NCI-H1694 treated with DMSO at 0.1 percent for 48 hours (cell line): Measurements from ENCODE around the gene RHD.
"Not testable (repeated sequence)": the region's sequence is repeated elsewhere in the genome, so short reads cannot be mapped to it uniquely, and the experiment has no call there.

ENCODE experiments used
- DNase-seq: peaks from one replicate; lab custom pipeline; 2025; lab: John Stamatoyannopoulos, UW

RHD gene

DNA sequence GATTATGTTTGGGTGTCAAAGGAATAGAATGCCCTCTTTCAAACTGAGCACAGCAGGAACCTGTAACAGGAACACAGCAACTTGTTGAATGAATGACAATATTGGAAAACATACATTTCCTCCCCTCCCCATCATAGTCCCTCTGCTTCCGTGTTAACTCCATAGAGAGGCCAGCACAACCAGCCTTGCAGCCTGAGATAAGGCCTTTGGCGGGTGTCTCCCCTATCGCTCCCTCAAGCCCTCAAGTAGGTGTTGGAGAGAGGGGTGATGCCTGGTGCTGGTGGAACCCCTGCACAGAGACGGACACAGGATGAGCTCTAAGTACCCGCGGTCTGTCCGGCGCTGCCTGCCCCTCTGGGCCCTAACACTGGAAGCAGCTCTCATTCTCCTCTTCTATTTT is at the start of gene RHD:
RHD (plus strand) TSS at position 272 of the 400 bp plus-strand sequence; CDS start at position 311, 39 bp downstream.
- not testable (repeated sequence) for DNase-seq

DNA sequence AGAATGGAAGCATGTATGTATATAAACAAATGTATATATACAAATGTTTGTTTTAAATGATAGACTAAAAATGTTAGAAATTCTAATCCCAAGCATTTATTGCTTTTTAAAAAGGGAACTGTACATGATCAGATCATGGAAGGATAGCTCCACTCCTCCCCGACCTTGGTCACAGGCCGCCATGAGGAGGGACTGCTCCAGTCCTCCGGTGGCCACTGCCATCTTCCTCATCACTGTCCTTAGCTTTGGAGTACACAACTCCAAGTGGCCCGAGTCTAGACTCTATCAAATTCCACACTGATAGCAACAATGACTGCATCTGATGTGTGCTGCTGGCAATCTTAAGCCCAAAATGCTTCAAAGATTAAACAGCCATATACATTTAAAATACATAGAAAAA is 49.7 kb upstream of the RHD start:
- DNase-seq: no peak

DNA sequence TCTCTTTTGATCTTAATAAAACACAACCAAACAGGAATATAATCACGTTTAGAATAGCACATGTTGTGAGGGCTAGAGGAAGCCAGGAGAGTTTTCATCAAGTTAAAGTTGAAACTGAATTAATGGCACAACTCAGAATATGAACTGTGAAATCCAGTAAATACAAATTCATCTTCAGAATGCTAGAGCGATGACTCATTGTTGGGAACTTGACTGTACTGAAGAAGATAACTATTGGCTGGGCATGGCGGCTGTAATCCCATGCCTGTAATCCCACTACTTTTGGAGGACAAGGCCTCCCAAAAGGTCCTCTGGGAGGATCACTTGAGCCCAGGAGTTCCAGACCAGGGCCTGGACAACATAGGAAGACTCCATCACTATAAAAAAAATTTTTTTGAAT is 48.8 kb upstream of the RHD start:
- DNase-seq: no peak

DNA sequence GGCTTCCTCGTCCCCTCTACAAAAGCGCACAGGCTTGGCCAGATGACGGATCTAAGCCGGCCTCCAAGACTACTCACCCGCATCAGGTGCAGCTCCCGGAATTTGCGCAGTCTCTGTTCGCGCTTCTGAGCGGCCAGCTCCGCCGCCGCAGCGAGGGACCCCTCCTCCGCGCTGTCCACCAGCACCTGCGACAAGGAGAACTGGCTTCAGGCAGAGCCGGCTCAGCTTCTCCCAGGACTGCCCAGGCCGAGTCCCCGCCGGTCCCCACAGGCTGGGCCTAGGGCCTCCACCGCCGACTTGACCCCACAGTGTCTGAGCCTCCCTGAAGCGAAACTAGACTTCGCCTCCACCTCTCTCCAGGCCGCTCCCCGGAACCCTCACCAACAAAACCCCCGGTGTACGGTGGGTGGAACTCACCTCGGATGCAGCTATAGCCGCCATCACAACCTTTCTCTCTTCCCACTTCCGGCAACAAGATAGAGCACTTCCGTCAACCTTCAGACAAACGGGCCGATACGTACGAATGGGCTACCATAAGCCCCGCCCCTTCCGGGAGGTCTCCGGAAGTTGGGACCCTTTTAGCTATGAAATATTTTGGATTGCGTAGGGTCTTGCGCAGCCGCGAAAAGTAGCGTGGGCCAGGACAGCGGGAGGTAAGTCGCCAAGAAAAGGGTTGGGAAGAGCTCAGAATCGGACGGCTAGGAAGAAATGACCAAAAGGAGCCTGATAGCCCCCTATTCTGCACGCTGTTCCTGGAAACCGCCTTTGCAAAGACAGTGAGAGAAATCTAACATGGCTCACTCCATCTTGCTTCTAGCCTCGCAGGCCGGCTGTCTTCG is 40.1 kb upstream of the RHD start, which contains the start of gene SYF2:
SYF2 (minus strand) TSS at position 476 of the 839 bp plus-strand sequence; CDS start at position 441, 35 bp downstream.
- DNase-seq: peak; percentile 91

DNA sequence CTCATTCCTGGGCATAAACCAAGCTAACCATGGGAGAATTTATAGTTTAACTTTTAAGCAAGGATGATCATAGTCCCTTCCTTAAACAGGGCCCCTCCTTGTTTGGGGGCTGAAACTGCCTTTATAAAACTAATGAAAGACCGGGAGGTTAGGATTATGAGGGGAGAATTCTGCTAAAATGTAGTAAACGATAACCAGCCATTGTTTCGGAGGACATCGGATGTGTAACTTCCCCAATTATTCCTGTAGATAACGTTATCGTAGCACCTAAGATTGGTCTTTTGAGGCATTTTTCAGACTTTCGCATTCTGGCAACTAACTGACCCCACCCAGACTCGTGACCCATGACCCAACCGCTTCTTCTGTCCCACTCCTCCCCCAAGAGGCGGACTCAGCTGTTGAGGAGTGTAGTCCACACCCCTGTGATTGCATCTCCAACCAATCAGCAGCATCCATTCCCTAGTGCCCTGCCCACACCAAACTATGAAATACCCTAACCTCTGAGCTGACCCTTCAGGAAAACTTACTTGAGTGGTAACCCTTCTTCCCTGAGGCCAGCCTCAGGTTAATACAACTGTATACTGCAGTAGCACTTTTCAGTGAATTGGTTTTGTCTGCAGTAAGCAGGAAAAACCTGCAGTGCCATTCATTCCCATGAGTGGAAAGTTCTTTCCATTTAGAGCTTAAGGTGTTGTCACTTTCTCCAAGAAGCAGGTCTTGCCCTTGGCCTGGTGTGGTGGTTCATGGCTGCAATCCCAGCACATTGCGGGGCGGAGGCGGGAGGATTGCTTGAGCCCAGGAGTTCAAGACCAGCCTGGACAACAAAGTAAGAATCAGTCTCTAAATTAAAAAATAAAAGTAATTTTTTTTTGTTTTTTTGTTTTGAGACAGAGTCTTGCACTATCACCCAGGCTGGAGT is 39.2 kb upstream of the RHD start:
- no peak for DNase-seq

DNA sequence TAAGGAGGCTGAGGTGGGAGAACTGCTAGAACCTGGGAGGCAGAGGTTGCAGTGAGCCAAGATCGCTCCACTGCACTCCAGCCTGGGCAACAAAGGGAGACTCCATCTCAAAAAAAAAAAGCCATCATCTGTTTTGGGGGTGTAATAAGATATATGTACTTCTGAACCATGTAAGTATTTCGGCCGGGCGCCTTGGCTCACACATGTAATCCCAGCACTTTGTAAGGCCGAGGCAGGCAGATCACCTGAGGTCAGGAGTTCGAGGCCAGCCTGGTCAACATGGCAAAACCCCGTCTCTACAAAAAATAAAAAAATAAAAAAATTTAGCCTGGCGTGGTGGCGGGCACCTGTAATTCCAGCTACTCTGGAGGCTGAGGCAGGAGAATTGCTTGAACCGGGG is 36.9 kb upstream of the RHD start:
- DNase-seq: not testable (repeated sequence)

DNA sequence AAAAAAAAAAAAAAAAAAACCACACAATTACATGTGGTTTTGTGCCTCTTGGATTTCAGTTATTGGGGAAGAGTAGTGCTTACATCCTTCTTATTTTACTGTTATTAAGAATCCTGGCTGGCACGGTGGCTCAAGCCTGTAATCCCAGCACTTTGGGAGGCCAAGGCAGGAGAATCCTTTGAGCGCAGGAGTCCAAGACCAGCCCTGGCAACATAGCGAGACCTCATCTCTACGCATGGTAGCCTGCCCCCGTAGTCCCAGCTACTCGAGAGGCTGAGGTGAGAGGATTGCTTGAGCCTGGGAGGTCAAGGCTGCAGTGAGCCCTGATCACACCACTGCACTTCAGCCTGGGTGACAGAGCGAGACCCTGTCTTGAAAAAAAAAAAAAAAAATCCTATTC is 36.0 kb upstream of the RHD start:
- not testable (repeated sequence) for DNase-seq

DNA sequence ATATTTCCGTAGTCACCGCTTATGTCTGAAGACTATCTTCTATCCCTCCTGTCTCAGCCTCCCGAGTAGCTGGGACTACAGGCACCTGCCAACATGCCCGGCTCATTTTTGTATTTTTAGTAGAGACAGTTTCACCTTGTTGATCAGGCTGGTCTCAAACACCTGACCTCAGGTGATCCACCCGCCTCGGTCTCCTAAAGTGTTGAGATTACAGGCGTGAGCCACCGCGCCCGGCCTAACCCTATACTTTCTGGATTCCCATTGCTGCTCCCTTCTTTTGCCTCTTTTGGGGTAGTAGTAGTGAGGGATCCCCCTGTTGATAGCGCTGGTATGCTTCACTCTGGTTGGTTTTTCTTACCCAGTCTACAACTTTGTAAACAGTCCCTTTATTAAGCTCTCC is 34.3 kb upstream of the RHD start:
- DNase-seq: no peak

DNA sequence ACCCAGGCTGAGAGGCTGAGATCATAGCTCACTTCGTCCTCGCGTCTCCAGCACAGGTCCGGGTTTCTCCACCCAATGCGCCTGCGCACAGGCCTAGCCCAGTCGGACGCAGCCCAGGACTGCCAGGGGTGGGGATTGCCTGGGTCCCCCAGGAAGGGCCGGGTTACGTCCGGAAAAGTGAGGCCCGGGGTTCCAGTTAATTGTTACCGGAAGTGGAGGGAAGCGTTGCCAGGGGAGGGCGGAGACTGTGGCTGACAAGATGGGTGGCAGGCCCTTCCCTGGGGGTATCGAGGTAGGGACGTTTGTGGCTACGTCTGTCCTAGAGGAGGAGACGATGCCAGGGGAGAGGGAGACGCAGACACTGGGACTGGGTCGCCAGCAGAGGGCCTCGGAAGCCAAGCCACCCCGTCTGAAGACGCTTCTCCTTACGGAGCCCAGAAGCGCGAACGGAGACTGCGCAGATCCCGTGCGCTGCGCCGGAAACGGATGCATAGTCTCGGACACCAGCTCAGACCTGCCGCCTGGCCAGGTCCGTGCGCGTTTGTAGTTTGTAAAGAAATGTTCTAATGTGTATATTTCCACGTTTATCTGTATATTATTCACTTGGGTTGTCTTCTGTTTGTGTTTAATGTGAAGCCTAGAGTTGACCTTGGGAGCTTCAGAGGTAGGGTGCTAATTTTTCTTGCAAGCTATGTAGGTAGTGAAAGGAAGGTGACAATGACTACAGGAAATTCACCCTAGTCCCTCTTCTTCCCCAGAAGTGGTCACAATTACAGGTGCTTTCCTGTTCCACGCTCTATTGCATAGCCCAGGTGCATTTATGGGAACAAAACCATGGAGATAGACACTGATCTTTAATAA is 32.4 kb upstream of the RHD start:
- no peak for DNase-seq

DNA sequence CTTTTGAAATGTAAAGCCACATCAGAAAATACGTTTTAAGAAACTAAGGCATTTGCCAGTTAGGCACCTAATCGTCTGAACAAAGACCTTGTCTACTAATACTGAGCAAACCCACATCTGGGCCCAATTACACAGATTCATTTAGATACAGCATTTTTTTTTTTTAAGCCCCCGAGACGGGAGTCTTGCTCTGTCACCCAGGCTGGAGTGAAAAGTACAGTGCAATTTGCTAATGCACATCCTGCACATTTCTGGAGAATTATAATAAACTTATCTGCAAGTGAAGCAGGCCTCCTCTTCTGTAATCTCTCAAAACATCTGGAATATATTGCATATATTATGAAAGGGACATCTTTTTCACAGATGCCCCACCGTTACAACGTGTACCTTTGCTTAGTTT is 28.4 kb upstream of the RHD start:
- DNase-seq: no peak

DNA sequence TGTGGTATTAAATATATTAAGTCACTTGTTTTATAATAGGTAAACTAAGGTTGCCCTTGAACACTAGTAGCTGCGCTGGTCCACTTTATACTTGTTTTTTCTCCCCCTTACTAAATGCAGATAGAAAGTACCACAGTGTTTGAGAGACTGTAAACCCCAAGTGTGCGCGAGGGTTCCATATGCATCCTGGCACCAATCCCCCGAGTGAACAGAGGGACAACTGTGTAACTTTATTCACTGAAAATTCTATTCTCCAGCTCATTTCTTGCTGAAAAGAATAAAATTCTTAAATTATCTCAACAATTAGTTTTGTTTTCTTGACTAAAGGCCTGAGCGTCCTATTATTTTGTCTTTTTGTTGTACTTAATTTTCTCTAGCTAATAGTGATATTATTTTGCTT is 26.9 kb upstream of the RHD start:
- DNase-seq: no peak

DNA sequence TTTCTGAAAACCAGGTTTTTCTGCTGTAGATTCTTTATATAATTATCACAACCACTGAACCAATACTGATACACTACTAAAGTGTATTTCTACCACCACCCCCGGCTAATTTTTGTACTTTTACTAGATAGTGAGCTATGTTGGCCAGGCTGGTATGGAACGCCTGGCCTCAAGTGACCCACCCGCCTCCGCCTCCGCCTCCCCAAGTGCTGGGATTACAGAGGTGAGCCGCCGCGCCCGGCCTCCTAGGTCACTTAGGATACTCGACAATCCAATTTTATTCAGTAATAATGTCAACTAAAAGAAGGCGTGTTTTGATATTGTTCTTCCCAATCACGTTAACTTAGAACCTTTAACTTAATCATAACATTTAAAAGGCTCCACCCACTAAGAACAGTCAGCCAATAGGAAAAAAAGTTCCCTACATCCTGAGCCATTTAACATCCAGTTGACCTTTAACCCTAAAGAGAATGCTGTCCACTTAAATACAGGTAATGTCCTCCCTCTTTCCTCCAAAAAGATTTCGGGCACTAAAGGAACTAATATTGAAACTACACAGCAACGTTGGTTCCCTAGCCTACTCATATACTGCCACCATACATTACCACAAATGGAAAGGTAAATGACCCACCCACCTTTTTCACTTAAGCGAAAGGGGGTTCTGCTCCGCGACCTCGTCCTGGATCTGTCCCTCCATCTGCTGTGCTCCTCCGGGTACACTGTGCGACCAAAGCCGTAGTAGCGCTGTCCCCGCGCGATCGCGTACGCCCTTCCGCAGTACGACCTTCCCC is 26.3 kb upstream of the RHD start:
- DNase-seq: no peak

DNA sequence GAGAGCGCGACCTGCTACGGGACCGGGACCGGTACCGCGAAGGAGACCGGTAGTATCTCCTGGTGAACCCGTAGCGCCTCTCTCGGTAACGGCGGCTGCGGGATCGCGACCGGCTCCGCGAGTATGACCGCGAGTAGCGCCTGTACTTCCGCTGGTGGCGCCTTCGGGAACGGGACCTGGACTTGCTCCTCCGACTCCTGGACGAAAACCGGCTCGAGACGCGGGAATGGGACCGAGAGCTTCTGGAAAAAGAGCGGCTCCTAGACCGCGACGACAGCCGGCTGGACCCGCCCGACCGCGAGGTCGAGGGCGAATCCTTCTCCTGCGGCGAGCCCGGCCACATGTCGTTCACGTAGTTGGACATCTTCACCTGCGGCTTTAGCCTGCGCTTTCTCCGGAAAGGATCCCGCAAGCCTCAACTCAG is 25.7 kb upstream of the RHD start:
- no peak for DNase-seq

DNA sequence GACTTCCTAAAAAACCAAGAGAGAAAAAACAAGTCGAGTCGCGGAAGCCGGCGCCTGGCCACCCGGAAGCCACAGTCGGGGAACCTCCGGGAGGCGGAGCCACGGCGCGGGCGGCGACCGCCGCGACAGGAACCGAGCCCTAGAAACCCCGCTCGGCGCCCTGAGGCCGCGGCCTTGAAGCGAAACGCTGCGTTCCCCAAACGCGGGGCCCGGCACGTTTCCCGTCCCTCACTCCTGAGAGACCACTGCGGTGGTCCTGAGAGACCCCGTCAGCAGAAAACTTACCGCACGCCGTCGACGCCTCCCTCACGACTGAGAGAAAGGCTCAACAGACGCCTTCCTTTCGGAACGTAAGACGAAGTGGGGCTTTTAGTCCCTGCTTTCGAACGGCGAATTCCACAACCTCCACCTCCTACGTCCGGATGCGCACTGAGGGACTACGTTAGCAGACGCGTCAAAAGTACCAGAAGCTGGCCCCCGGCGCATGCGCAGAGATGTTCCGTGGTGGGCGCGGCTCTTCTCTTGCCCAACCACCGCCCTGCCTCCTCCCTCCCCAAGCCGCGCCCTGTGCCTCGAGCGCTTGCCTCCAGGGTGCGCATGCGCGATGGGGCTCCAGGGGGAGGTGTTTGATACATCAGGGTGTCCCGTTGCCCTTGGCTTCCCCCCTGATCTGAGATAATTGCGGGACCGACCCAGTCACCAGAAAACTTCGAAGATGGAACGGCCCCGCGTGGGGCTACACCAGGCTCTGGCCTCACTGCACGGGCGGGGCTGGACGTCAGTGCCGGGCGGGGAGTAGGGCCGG is 25.1 kb upstream of the RHD start, which contains the start of gene RSRP1:
RSRP1 (minus strand) TSS at position 431 of the 805 bp plus-strand sequence. CDS start 491 bp downstream, outside the sequence.
- DNase-seq: peak; percentile 95

DNA sequence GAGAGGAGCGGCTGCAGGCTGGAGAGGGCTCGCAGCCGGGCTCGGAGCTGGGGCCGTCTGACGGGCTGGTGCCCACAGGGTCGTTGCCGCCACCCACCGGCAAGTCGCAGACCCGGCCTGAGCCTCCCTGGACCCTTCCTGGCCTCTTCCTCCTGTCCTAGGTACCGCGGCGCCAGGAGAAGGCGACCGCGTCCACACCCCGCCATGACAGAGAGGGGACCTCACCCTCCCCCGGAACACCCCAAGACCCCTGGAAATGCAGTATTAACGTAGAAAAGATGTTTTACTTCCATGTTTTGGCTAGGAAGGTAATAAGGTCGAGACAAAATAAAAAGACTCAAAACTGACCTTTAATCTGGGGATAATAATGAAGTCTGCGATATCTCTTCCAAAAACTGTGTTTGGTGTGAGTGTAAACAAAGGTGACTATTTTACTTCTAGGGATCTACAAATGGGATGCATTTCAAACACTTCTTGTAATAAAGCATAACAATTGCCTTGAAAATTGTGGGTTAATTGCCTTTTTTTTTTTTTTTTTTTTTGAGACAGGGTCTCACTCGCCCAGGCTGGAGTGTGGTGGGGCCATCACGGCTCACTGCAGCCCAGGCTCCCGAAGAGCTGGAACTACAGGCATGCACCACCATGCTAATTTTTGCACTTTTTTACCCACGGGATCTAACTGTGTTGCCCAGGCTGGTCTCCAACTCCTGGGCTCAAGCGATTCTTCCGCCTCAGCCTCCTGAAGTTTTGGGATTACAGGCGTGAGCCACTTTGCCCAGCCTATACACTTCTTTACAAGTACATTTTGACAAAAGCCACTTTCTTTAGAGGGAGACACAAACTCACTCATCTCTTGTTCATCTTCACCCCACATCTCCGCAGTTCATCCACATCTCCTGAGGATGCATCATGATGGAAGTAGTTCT is 24.2 kb upstream of the RHD start:
- DNase-seq: no peak

DNA sequence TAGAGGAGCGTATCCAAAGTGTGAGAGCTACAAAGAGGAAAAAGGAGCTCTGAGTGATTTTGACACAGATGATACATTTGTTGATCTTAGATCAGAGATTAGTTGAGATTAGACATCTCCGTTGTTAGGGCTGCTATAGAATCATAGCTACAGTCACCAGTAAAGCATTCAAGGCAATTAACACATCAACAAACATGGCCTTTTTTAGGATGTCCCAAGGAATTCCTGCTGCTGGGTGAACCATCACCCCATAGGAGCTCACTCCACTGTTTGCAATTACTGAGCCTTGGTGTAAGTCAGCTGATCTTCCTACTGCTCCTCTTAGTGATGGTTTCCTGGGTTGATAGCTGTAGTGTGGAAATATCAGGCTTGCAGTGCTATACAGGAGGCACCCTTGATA is 18.4 kb upstream of the RHD start:
- DNase-seq: no peak

DNA sequence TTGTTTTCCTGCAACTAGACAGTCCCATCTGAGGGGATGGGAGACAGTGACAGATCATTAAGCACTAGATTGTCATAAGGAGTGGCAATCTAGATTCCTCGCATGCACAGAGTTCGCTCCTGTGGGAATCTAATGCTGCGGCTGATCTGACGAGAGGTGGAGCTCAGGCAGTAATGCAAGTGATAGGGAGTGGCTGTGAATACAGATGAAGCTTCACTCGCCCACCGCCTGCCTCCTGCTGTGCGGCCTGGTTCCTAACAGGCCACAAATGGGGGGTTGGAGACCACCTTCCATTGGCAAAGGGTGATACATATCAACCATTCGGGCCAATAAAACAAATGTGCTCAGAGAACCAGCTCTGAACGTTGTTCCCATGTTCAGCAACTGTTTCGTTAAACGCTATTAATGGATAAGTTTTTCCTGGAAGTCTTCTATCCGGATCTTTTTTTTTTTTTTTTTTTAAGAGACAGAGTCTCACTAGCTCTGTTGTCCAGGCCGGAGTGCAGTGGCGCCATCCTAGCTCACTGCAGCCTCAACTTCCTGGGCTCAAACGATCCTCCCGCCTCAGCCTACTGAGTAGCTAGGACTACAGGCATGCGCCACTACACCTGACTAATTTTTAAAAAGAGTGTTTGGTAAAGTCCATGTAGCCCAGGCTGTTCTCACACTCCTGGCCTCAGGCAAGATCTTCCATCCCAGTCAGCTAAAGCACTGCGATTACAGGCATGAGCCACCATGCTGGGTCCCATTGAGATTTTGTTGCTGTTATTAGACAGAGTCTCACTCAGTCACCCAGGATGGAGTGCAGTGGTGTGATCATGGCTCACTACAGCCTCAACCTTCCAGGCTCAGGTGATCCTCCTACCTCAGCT is 16.4 kb upstream of the RHD start:
- no peak for DNase-seq

DNA sequence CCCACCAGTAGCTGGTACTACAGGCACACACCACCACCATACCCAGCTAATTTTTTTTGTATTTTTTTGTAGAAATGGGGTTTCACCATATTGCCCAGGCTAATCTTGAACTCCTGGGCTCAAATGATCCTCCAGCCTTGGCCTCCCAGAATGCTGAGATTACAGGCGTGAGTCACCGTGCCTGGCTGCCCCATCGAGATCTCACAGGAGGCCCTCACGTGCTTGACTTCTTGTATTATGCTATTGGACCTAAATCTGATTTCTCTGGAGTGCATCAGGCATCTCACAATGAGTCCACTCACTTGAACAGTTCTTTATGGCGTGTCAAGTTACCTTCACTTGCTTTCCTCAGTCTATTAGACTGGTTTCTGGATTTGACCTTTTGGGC is 15.7 kb upstream of the RHD start:
- DNase-seq: no peak
